OCI-LY1 (cell line): ENCODE results near the gene VSIG10L2.

ENCODE experiments used
- H2AFZ ChIP-seq: fragments of 200-600 bp; sonication (generic), shearing (Covaris generic); 2 replicates; pipeline ENCODE4 v1.6.0; 2014; ENCODE audit warnings: antibody characterized with exemption, mild to moderate bottlenecking, low read length
- H3F3A ChIP-seq: fragments of 200-600 bp; sonication (generic), shearing (Covaris generic); 2 replicates; pipeline ENCODE4 v1.6.0; 2014; ENCODE audit warnings: mild to moderate bottlenecking, antibody characterized with exemption, low read length, moderate library complexity; ENCODE audit not compliant: insufficient read depth
- H3K27ac ChIP-seq: fragments of 200-600 bp; sonication (generic); 2 replicates; pipeline ENCODE4 v1.5.1; 2014; ENCODE audit warnings: low read length, mixed run types, mild to moderate bottlenecking, low read depth; ENCODE audit not compliant: poor library complexity, severe bottlenecking
- H3K27me3 ChIP-seq: fragments of 200-600 bp; sonication (generic); 2 replicates; pipeline ENCODE4 v1.6.0; 2014; ENCODE audit warnings: antibody characterized with exemption, mild to moderate bottlenecking, low read length, moderate library complexity; ENCODE audit not compliant: insufficient read depth
- H3K36me3 ChIP-seq: fragments of 200-600 bp; sonication (generic); 2 replicates; pipeline ENCODE4 v1.6.1; 2014; ENCODE audit warnings: mild to moderate bottlenecking, antibody characterized with exemption, low read length, moderate library complexity, mixed read lengths; ENCODE audit not compliant: insufficient read depth
- H3K4me1 ChIP-seq: fragments of 200-600 bp; sonication (generic); 2 replicates; pipeline ENCODE4 v1.5.1; 2014; ENCODE audit warnings: mild to moderate bottlenecking, low read length, moderate library complexity; ENCODE audit not compliant: insufficient read depth, severe bottlenecking
- H3K4me2 ChIP-seq: fragments of 200-600 bp; sonication (generic), shearing (Covaris generic); 2 replicates; pipeline ENCODE4 v1.6.1; 2014; ENCODE audit warnings: low read length
- H3K4me3 ChIP-seq: fragments of 200-600 bp; sonication (generic); 2 replicates; pipeline ENCODE4 v1.5.1; 2014; ENCODE audit warnings: low read length, low read depth, mild to moderate bottlenecking, mixed read lengths; ENCODE audit not compliant: poor library complexity, severe bottlenecking
- H3K79me2 ChIP-seq: fragments of 200-600 bp; shearing (Covaris generic); 2 replicates; pipeline ENCODE4 v1.6.1; 2016; ENCODE audit warnings: mixed run types, low read length, mixed read lengths; ENCODE audit not compliant: insufficient read depth
- H3K9ac ChIP-seq: fragments of 200-600 bp; sonication (generic), shearing (Covaris generic); 2 replicates; pipeline ENCODE4 v1.6.1; 2014; ENCODE audit warnings: mild to moderate bottlenecking, low read length, mixed read lengths
- H3K9me2 ChIP-seq: fragments of 200-600 bp; sonication (generic), shearing (Covaris generic); 2 replicates; pipeline ENCODE4 v1.6.1; 2014; ENCODE audit warnings: low read depth, mild to moderate bottlenecking, low read length, mixed read lengths
- H3K9me3 ChIP-seq: fragments of 200-600 bp; shearing (Covaris generic); 2 replicates; pipeline ENCODE4 v1.6.1; 2014; ENCODE audit warnings: low read length, mixed read lengths
- H4K20me1 ChIP-seq: fragments of 200-600 bp; sonication (generic), shearing (Covaris generic); 2 replicates; pipeline ENCODE4 v1.6.0; 2016; ENCODE audit warnings: mild to moderate bottlenecking, low read length; ENCODE audit not compliant: insufficient read depth
- EZH2 ChIP-seq: fragments of 200-600 bp; sonication (generic), shearing (Covaris generic); IDR thresholded peaks from 2 replicates; pipeline ENCODE4 v1.8.0; 2017; ENCODE audit warnings: borderline replicate concordance, mixed run types, mild to moderate bottlenecking, antibody characterized with exemption, low read length, moderate library complexity, mixed read lengths
- TF ChIP-seq, protein P1 (sequence below): fragments of 200-600 bp; sonication (generic), shearing (Covaris generic); IDR thresholded peaks from 2 replicates; pipeline ENCODE4 v1.5.1; 2017; ENCODE audit warnings: mild to moderate bottlenecking, antibody characterized with exemption, low read length, moderate library complexity, mixed read lengths

The VSIG10L2 gene

GRCh38 chr11:125974284-125974683 is 28.4 kb downstream of the VSIG10L2 start:
- Histone ChIP-seq H3K9ac (no peak overlapping the region), H3K27me3 (no peaks in the 10 kb centered on the region), H2AFZ (no peak overlapping the region), H3F3A (no peaks in the 10 kb centered on the region), H3K4me1 (no peaks in the 10 kb centered on the region), H3K36me3 (no peaks in the 10 kb centered on the region), H3K4me2 (no peak overlapping the region), H3K9me2 (no peaks in the 10 kb centered on the region), H4K20me1 (no peaks in the 10 kb centered on the region), H3K79me2 (no peaks in the 10 kb centered on the region), H3K4me3 (no peak overlapping the region), H3K9me3 (no peaks in the 10 kb centered on the region), H3K27ac (no peak overlapping the region)
- no peak for TF ChIP-seq EZH2
- TF ChIP-seq, protein P1, sequence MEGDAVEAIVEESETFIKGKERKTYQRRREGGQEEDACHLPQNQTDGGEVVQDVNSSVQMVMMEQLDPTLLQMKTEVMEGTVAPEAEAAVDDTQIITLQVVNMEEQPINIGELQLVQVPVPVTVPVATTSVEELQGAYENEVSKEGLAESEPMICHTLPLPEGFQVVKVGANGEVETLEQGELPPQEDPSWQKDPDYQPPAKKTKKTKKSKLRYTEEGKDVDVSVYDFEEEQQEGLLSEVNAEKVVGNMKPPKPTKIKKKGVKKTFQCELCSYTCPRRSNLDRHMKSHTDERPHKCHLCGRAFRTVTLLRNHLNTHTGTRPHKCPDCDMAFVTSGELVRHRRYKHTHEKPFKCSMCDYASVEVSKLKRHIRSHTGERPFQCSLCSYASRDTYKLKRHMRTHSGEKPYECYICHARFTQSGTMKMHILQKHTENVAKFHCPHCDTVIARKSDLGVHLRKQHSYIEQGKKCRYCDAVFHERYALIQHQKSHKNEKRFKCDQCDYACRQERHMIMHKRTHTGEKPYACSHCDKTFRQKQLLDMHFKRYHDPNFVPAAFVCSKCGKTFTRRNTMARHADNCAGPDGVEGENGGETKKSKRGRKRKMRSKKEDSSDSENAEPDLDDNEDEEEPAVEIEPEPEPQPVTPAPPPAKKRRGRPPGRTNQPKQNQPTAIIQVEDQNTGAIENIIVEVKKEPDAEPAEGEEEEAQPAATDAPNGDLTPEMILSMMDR = no peak

- Histone ChIP-seq H4K20me1 (no peaks in the 10 kb centered on the region), H3K27ac (no peak overlapping the region), H3K9me3 (no peaks in the 10 kb centered on the region), H3K4me3 (no peak overlapping the region), H3K9ac (no peak overlapping the region), H3F3A (no peaks in the 10 kb centered on the region), H3K36me3 (no peaks in the 10 kb centered on the region), H3K79me2 (no peaks in the 10 kb centered on the region), H3K27me3 (no peaks in the 10 kb centered on the region), H2AFZ (no peak overlapping the region), H3K4me1 (no peaks in the 10 kb centered on the region), H3K9me2 (no peaks in the 10 kb centered on the region), H3K4me2 (no peak overlapping the region)
- no peak for TF ChIP-seq EZH2
- TF ChIP-seq, protein P1 = no peak
Observed at GRCh38 chr11:125975634-125976033, 29.8 kb downstream of the VSIG10L2 start.

GRCh38 chr11:125976156-125976555 is 30.3 kb downstream of the VSIG10L2 start:
- H3K4me3 ChIP-seq = no peak overlapping the region
- no peaks in the 10 kb centered on the region for H4K20me1 ChIP-seq
- no peaks in the 10 kb centered on the region for H3K9me2 ChIP-seq
- H3K4me2 ChIP-seq = no peak overlapping the region
- no peaks in the 10 kb centered on the region for H3K79me2 ChIP-seq
- H3F3A ChIP-seq = no peaks in the 10 kb centered on the region
- no peak overlapping the region for H3K9ac ChIP-seq
- no peaks in the 10 kb centered on the region for H3K4me1 ChIP-seq
- H3K27me3 ChIP-seq = no peaks in the 10 kb centered on the region
- no peak overlapping the region for H3K27ac ChIP-seq
- H2AFZ ChIP-seq = no peak overlapping the region
- H3K9me3 ChIP-seq = no peaks in the 10 kb centered on the region
- H3K36me3 ChIP-seq = no peaks in the 10 kb centered on the region
- TF ChIP-seq EZH2 = no peak
- TF ChIP-seq, protein P1 = no peak
